Left renal cortex interstitium (tissue), 4 donors: ENCODE data around the gene OR2M2. TPM values are rescaled to one million over a fixed set of nuclear protein-coding genes. Genes with fewer than 3 reads are reported as not detected.

Source experiments
- polyA plus RNA-seq, 4 donors: library from polyadenylated mRNA; unstranded; fragments of 120-200 nt; gene quantifications; one replicate each; pipeline ENCODE4 v1.2.1, GENCODE V29; 2013; ENCODE audit not compliant: insufficient read length in 4 of 4

Gene OR2M2
- polyA plus RNA-seq, 4 donors = not detected

Other genes with a start within 250 kb of the OR2M2 start
- gene OR2AJ1, start 249.9 kb upstream of the OR2M2 start, polyA plus RNA-seq = not detected
- gene OR2L8, start 226.0 kb upstream of the OR2M2 start, polyA plus RNA-seq = not detected
- not detected for gene OR2AK2, start 209.6 kb upstream of the OR2M2 start, polyA plus RNA-seq
- not detected for gene OR2L5, start 161.2 kb upstream of the OR2M2 start, polyA plus RNA-seq
- under 1 TPM; 0.05 to 0.14 (median 0.08) TPM for gene OR2L2, start 144.8 kb upstream of the OR2M2 start, polyA plus RNA-seq
- not detected for gene OR2L3, start 128.0 kb upstream of the OR2M2 start, polyA plus RNA-seq
- under 1 TPM in 1 of 4 donors, not detected in 3; 0.10 TPM for gene OR2L13, start 79.6 kb upstream of the OR2M2 start, polyA plus RNA-seq
- not detected for gene OR2M5, start 29.7 kb upstream of the OR2M2 start, polyA plus RNA-seq
- gene OR2M3, start 22.4 kb downstream of the OR2M2 start, polyA plus RNA-seq = under 1 TPM in 3 of 4 donors, not detected in 1; 0.02 to 0.08 (median 0.03) TPM
- gene OR2M4, start 56.6 kb downstream of the OR2M2 start, polyA plus RNA-seq = under 1 TPM in 3 of 4 donors, not detected in 1; 0.04 to 0.12 (median 0.05) TPM
- not detected for gene OR2T33, start 103.2 kb downstream of the OR2M2 start, polyA plus RNA-seq
- gene OR2T12, start 128.6 kb downstream of the OR2M2 start, polyA plus RNA-seq = under 1 TPM in 2 of 4 donors, not detected in 2; 0.04 to 0.13 TPM
- gene OR2M7, start 149.7 kb downstream of the OR2M2 start, polyA plus RNA-seq = not detected
- gene OR14C36, start 174.0 kb downstream of the OR2M2 start, polyA plus RNA-seq = not detected
- gene OR2T4, start 186.8 kb downstream of the OR2M2 start, polyA plus RNA-seq = not detected
- under 1 TPM in 2 of 4 donors, not detected in 2; 0.08 to 0.21 TPM for gene OR2T6, start 200.9 kb downstream of the OR2M2 start, polyA plus RNA-seq
- not detected for gene OR2T1, start 228.2 kb downstream of the OR2M2 start, polyA plus RNA-seq